ENCODE results near the gene CD14. TPM values are rescaled to one million over a fixed set of nuclear protein-coding genes. Genes with fewer than 3 reads are reported as not detected.
"Not testable (repeated sequence)": the region's sequence is repeated elsewhere in the genome, so short reads cannot be mapped to it uniquely, and the experiment has no call there.

The CD14 gene
- total RNA-seq, 1 experiment from 2014 or later, result 0.41 TPM

GRCh38 chr5:140630292-140631035 is 2.5 kb downstream of the CD14 start:
- no peaks in the 10 kb centered on the region for H3K36me3 ChIP-seq (ENCODE audit: insufficient read depth, low read length, poor library complexity, severe bottlenecking)
- no peak for TF ChIP-seq CTCF (conservative IDR thresholded peaks at IDR 0.05; ENCODE audit: low read depth, low read length)
- TF ChIP-seq EZH2 (IDR thresholded peaks at IDR 0.05; ENCODE audit: borderline replicate concordance, low read depth, low read length, poor library complexity, severe bottlenecking), result no peak
- ChIA-PET POLR2A (ENCODE audit: low non-redundant PET) (no interaction called here), CTCF (no interaction called here)
- H3K27me3 ChIP-seq (replicated peaks; ENCODE audit: insufficient read depth, low read depth, low read length, poor library complexity), result peaks cover 17% of the 10 kb centered on the region
- H3K4me1 ChIP-seq (ENCODE audit: insufficient read depth, low read length, poor library complexity, severe bottlenecking), result no peaks in the 10 kb centered on the region
- no peak overlapping the region for H3K4me3 ChIP-seq (ENCODE audit: low read depth, low read length, poor library complexity, severe bottlenecking)
- no peak overlapping the region for H3K27ac ChIP-seq (ENCODE audit: low read depth, low read length, poor library complexity, severe bottlenecking)
- BruUV-seq (replicated peaks), result no TSS peak
- no peak for DNase-seq (ENCODE audit: low spot score)
- H3K9me3 ChIP-seq (ENCODE audit: low read depth, low read length, poor library complexity, severe bottlenecking), result peaks cover 20% of the 10 kb centered on the region
- intact Hi-C loops (cut with micrococcal nuclease; ENCODE audit: unreplicated experiment), result no loop called here

- Histone ChIP-seq H3K4me1 (ENCODE audit: insufficient read depth, low read length, poor library complexity, severe bottlenecking) (no peaks in the 10 kb centered on the region), H3K9me3 (ENCODE audit: low read depth, low read length, poor library complexity, severe bottlenecking) (peaks cover 20% of the 10 kb centered on the region), H3K27ac (ENCODE audit: low read depth, low read length, poor library complexity, severe bottlenecking) (no peak overlapping the region), H3K36me3 (ENCODE audit: insufficient read depth, low read length, poor library complexity, severe bottlenecking) (no peaks in the 10 kb centered on the region), H3K4me3 (ENCODE audit: low read depth, low read length, poor library complexity, severe bottlenecking) (no peak overlapping the region), H3K27me3 (replicated peaks; ENCODE audit: insufficient read depth, low read depth, low read length, poor library complexity) (peaks cover 17% of the 10 kb centered on the region)
- ChIA-PET POLR2A (ENCODE audit: low non-redundant PET) (no interaction called here), CTCF (no interaction called here)
- TF ChIP-seq CTCF (conservative IDR thresholded peaks at IDR 0.05; ENCODE audit: low read depth, low read length) (no peak), EZH2 (IDR thresholded peaks at IDR 0.05; ENCODE audit: borderline replicate concordance, low read depth, low read length, poor library complexity, severe bottlenecking) (no peak)
- intact Hi-C loops (cut with micrococcal nuclease; ENCODE audit: unreplicated experiment), result no loop called here
- BruUV-seq (replicated peaks), result no TSS peak
- DNase-seq (ENCODE audit: low spot score), result no peak
Measured at GRCh38 chr5:140628711-140629110, 4.3 kb downstream of the CD14 start.

- BruUV-seq (replicated peaks), result no TSS peak
- Histone ChIP-seq H3K27ac (ENCODE audit: low read depth, low read length, poor library complexity, severe bottlenecking) (no peak overlapping the region), H3K4me3 (ENCODE audit: low read depth, low read length, poor library complexity, severe bottlenecking) (no peak overlapping the region), H3K36me3 (ENCODE audit: insufficient read depth, low read length, poor library complexity, severe bottlenecking) (no peaks in the 10 kb centered on the region), H3K4me1 (ENCODE audit: insufficient read depth, low read length, poor library complexity, severe bottlenecking) (no peaks in the 10 kb centered on the region), H3K27me3 (replicated peaks; ENCODE audit: insufficient read depth, low read depth, low read length, poor library complexity) (peaks cover 13% of the 10 kb centered on the region), H3K9me3 (ENCODE audit: low read depth, low read length, poor library complexity, severe bottlenecking) (peaks cover 20% of the 10 kb centered on the region)
- DNase-seq (ENCODE audit: low spot score), result no peak
- TF ChIP-seq CTCF (conservative IDR thresholded peaks at IDR 0.05; ENCODE audit: low read depth, low read length), result no peak
- no peak for TF ChIP-seq EZH2 (IDR thresholded peaks at IDR 0.05; ENCODE audit: borderline replicate concordance, low read depth, low read length, poor library complexity, severe bottlenecking)
- CTCF ChIA-PET, result no interaction called here
- POLR2A ChIA-PET (ENCODE audit: low non-redundant PET), result no interaction called here
- intact Hi-C loops (cut with micrococcal nuclease; ENCODE audit: unreplicated experiment), result no loop called here
Measured at GRCh38 chr5:140627972-140628371, 5.0 kb downstream of the CD14 start.

- H3K4me1 ChIP-seq (ENCODE audit: insufficient read depth, low read length, poor library complexity, severe bottlenecking); DNase-seq (ENCODE audit: low spot score); BruUV-seq (replicated peaks); intact Hi-C loops (cut with micrococcal nuclease; ENCODE audit: unreplicated experiment); POLR2A ChIA-PET (ENCODE audit: low non-redundant PET); CTCF ChIA-PET; H3K4me3 ChIP-seq (ENCODE audit: low read depth, low read length, poor library complexity, severe bottlenecking); H3K27ac ChIP-seq (ENCODE audit: low read depth, low read length, poor library complexity, severe bottlenecking); H3K27me3 ChIP-seq (replicated peaks; ENCODE audit: insufficient read depth, low read depth, low read length, poor library complexity); H3K36me3 ChIP-seq (ENCODE audit: insufficient read depth, low read length, poor library complexity, severe bottlenecking): not testable (repeated sequence)
- peaks cover 20% of the 10 kb centered on the region for H3K9me3 ChIP-seq (ENCODE audit: low read depth, low read length, poor library complexity, severe bottlenecking)
Measured at GRCh38 chr5:140624886-140625285, 8.1 kb downstream of the CD14 start.

- CTCF ChIA-PET; intact Hi-C loops (cut with micrococcal nuclease; ENCODE audit: unreplicated experiment); H3K4me3 ChIP-seq (ENCODE audit: low read depth, low read length, poor library complexity, severe bottlenecking); BruUV-seq (replicated peaks); H3K36me3 ChIP-seq (ENCODE audit: insufficient read depth, low read length, poor library complexity, severe bottlenecking); H3K27ac ChIP-seq (ENCODE audit: low read depth, low read length, poor library complexity, severe bottlenecking); POLR2A ChIA-PET (ENCODE audit: low non-redundant PET); H3K4me1 ChIP-seq (ENCODE audit: insufficient read depth, low read length, poor library complexity, severe bottlenecking); H3K27me3 ChIP-seq (replicated peaks; ENCODE audit: insufficient read depth, low read depth, low read length, poor library complexity); DNase-seq (ENCODE audit: low spot score): not testable (repeated sequence)
- H3K9me3 ChIP-seq (ENCODE audit: low read depth, low read length, poor library complexity, severe bottlenecking), result peaks cover 11% of the 10 kb centered on the region
Measured at GRCh38 chr5:140623061-140623460, 9.9 kb downstream of the CD14 start.
